Thoracic aorta endothelial cell (primary cell): ENCODE measurements around the gene FOXO3B. TPM values are rescaled to one million over a fixed set of nuclear protein-coding genes. Genes with fewer than 3 reads are reported as not detected.

Source experiments
- small RNA-seq: library from RNA; depleted of rRNA; stranded (forward); fragments of <200 nt; gene quantifications from one replicate; pipeline ENCODE3, GENCODE V24; 2012
- total RNA-seq: library from RNA; depleted of rRNA; stranded (reverse); fragments of >200 nt; gene quantifications from 2 replicates; pipeline ENCODE4 v1.2.3, GENCODE V29; 2012

FOXO3B gene
- 3.9 and 6.2 TPM in 2 replicates for total RNA-seq

GRCh38 chr17:18681767-18682571 is at the start of gene FOXO3B:
FOXO3B (minus strand) TSS chr17:18682314; CDS start chr17:18681651, 663 bp downstream.

GRCh38 chr17:18644291-18644690 is 37.8 kb downstream of the FOXO3B start, which contains the start of gene TBC1D28:
TBC1D28 (minus strand) TSS chr17:18644391; CDS start chr17:18641352, 3,039 bp downstream.

Small RNA genes lying within 50 kb of the gene (small RNA-seq; reads per million reads assigned to genes)
- gene AC026271.2 (not detected), gene AC026271.4 (not detected)

Other genes with a start within 250 kb of the FOXO3B start
- gene LGALS9C, start 205.5 kb downstream of the FOXO3B start, total RNA-seq = not detected in 2 replicates
- gene TBC1D28, start 37.9 kb downstream of the FOXO3B start, total RNA-seq = not detected in 2 replicates
- gene FBXW10, start 61.7 kb upstream of the FOXO3B start, total RNA-seq = not detected in 2 replicates
- 67.7 and 81.7 TPM in 2 replicates for gene TVP23B, start 98.9 kb upstream of the FOXO3B start, total RNA-seq
- gene PRPSAP2, start 175.8 kb upstream of the FOXO3B start, total RNA-seq = 35.6 and 41.2 TPM in 2 replicates